Endodermal cell (in vitro differentiated cells): Measurements from ENCODE around the gene ROR1. TPM values are rescaled to one million over a fixed set of nuclear protein-coding genes. Genes with fewer than 3 reads are reported as not detected.
A peak's percentile ranks its signal among the peaks of the same experiment; 100 is the strongest.

Experiments
- DNase-seq: peaks from one replicate; pipeline ENCODE4 v3.0.0-alpha.2; 2017
- H3K27ac ChIP-seq: 2 replicates; pipeline ENCODE4 v1.5.1; 2013; ENCODE audit warnings: mild to moderate bottlenecking, low read depth, low read length, moderate library complexity
- H3K27me3 ChIP-seq: 2 replicates; pipeline ENCODE4 v1.6.1; 2013; ENCODE audit warnings: mild to moderate bottlenecking, low read length, moderate library complexity; ENCODE audit not compliant: insufficient read depth, control insufficient read depth, poor library complexity, severe bottlenecking
- H3K36me3 ChIP-seq: 2 replicates; pipeline ENCODE4 v1.7.0; 2013; ENCODE audit warnings: mild to moderate bottlenecking, low read length, moderate library complexity; ENCODE audit not compliant: control insufficient read depth, insufficient read depth
- H3K4me1 ChIP-seq: one replicate; pipeline ENCODE4 v1.7.0; 2013; ENCODE audit warnings: low read length; ENCODE audit not compliant: control insufficient read depth, insufficient read depth
- H3K4me3 ChIP-seq: 2 replicates; pipeline ENCODE4 v1.5.1; 2013; ENCODE audit warnings: mild to moderate bottlenecking, low read length, moderate library complexity
- H3K9ac ChIP-seq: 2 replicates; pipeline ENCODE4 v1.6.1; 2013; ENCODE audit warnings: mild to moderate bottlenecking, low read length, moderate library complexity; ENCODE audit not compliant: poor library complexity, severe bottlenecking; ENCODE audit errors: extremely low read depth
- H3K9me3 ChIP-seq: 2 replicates; pipeline ENCODE4 v1.6.1; 2013; ENCODE audit warnings: mild to moderate bottlenecking, low read length, moderate library complexity; ENCODE audit not compliant: control insufficient read depth
- H3K27ac Mint-ChIP-seq: 2 replicates; pipeline ENCODE4 v1.8.0; 2020; ENCODE audit warnings: mixed read lengths
- H3K27me3 Mint-ChIP-seq: 2 replicates; pipeline ENCODE4 v1.8.0; 2021; ENCODE audit warnings: mild to moderate bottlenecking, mixed read lengths; ENCODE audit not compliant: insufficient read depth
- H3K36me3 Mint-ChIP-seq: 2 replicates; pipeline ENCODE4 v1.8.0; 2020; ENCODE audit warnings: low read depth, mixed read lengths
- H3K4me1 Mint-ChIP-seq: 2 replicates; pipeline ENCODE4 v1.8.0; 2020; ENCODE audit warnings: mixed read lengths
- H3K4me3 Mint-ChIP-seq: 2 replicates; pipeline ENCODE4 v1.8.0; 2020; ENCODE audit warnings: mild to moderate bottlenecking, moderate library complexity, mixed read lengths
- H3K9me3 Mint-ChIP-seq: 2 replicates; pipeline ENCODE4 v1.8.0; 2020; ENCODE audit warnings: mild to moderate bottlenecking, mixed read lengths
- CTCF ChIP-seq: fragments of 200-600 bp; sonication (generic); conservative IDR thresholded peaks from 2 replicates; pipeline ENCODE4 v1.5.0; 2021; ENCODE audit warnings: antibody characterized with exemption, mild to moderate bottlenecking
- WGBS, 2 experiments: methylation state at CpG; one replicate each; pipeline versions ENCODE4 v1.1.5 to v1.1.7; 2013; ENCODE audit warnings: missing lambda C conversion rate in 2 of 2, mixed read lengths in 1 of 2; ENCODE audit not compliant: insufficient coverage in 1 of 2, insufficient read length in 1 of 2; 5-methylcytosine and 5-hydroxymethylcytosine counted together
- total RNA-seq, 2 donors: library from RNA; stranded (reverse); fragmentation: NEBNext Ultra II Directional in 1 of 2; extraction: Animal tissue kit (Norgen Biotek cat#: 25700) in 1 of 2; gene quantifications; 2 replicates in 1 of 2; 3 replicates in 1 of 2; pipeline ENCODE4 v1.2.1, GENCODE V29; 2021

Gene ROR1
- total RNA-seq, 2 donors from 2014 or later, result 77.4 to 77.9 TPM

DNA sequence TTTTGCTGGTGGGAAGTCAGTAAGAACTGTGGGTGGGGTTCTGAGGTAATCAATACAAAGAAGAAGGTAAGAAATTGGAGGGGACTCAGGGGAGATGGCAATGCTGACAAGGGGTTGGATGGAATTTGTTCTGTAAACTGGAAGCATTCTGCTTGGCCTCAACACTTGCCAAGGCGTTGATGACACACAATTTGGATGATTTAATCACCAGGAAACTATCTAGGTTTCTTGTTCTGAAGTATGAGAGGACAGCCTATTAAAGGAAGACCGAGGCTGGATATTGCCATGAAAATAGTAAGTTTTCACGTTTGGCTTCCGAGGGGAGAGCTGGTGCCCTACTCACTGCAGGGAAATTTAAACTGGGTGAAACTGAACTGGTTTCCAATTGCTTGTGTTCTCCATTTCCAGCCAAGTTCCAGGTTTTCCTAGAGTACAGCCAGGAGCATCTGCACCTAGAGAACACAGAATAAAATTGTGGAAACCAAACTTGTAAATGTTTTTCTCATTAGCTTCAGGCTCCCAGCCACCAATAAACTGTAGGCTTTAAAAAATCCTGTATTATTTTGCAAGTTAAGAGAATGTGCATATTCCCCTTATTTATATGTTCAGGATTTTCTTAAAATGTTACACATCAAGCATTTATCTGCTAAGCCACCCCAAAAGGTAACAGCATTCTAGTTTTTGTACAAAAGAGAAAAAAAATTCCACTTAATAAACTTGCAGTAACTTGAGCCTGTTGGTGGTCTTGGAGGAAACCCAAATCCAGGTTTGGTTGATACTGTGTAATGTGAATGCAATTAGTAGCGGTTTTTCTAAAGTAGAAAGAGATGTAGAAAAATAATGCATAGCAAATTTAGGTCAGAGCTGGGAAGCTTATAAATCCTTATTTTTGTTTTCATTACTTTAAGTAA lies 53.8 kb downstream of the ROR1 start:
- H3K4me1 ChIP-seq, result peaks cover 4% of the 10 kb centered on the region
- Mint-ChIP-seq H3K27ac (peak overlapping the region; percentile 28), H3K4me1 (peaks cover 32% of the 10 kb centered on the region), H3K36me3 (peaks cover 21% of the 10 kb centered on the region), H3K9me3 (peaks cover 11% of the 10 kb centered on the region), H3K4me3 (no peak overlapping the region), H3K27me3 (no peaks in the 10 kb centered on the region)
- H3K36me3 ChIP-seq, result no peaks in the 10 kb centered on the region
- H3K9me3 ChIP-seq, result peaks cover 15% of the 10 kb centered on the region
- WGBS, 2 experiments, result 85% methylated on average over 4 to 5 of the region's 5 CpGs
- DNase-seq, result no peak
- no peak overlapping the region for H3K27ac ChIP-seq
- no peak overlapping the region for H3K4me3 ChIP-seq
- H3K27me3 ChIP-seq, result no peaks in the 10 kb centered on the region
- TF ChIP-seq CTCF, result no peak
- H3K9ac ChIP-seq, result no peak overlapping the region

GRCh38 chr1:63828322-63829044 lies 54.7 kb downstream of the ROR1 start:
- peaks cover 21% of the 10 kb centered on the region for H3K36me3 Mint-ChIP-seq
- Histone ChIP-seq H3K9me3 (peaks cover 15% of the 10 kb centered on the region), H3K9ac (no peak overlapping the region), H3K36me3 (no peaks in the 10 kb centered on the region), H3K4me3 (no peak overlapping the region), H3K27me3 (no peaks in the 10 kb centered on the region), H3K27ac (no peak overlapping the region), H3K4me1 (peaks cover 4% of the 10 kb centered on the region)
- H3K4me1 Mint-ChIP-seq, result peaks cover 40% of the 10 kb centered on the region
- H3K9me3 Mint-ChIP-seq, result peaks cover 11% of the 10 kb centered on the region
- no peak overlapping the region for H3K4me3 Mint-ChIP-seq
- no peak for TF ChIP-seq CTCF
- no peaks in the 10 kb centered on the region for H3K27me3 Mint-ChIP-seq
- no peak overlapping the region for H3K27ac Mint-ChIP-seq
- no peak for DNase-seq
- WGBS, 2 experiments, result 83 to 100% methylated on average over 1 of the region's 1 CpG

- WGBS, 2 experiments, result 92 to 100% methylated on average over 9 to 11 of the region's 11 CpGs
- H3K4me3 ChIP-seq, result no peak overlapping the region
- H3K9me3 Mint-ChIP-seq, result peaks cover 11% of the 10 kb centered on the region
- H3K27me3 ChIP-seq, result no peaks in the 10 kb centered on the region
- H3K27ac Mint-ChIP-seq, result no peak overlapping the region
- peaks cover 50% of the 10 kb centered on the region for H3K4me1 Mint-ChIP-seq
- H3K4me3 Mint-ChIP-seq, result no peak overlapping the region
- peaks cover 21% of the 10 kb centered on the region for H3K36me3 Mint-ChIP-seq
- TF ChIP-seq CTCF, result no peak
- H3K27me3 Mint-ChIP-seq, result no peaks in the 10 kb centered on the region
- DNase-seq, result no peak
- H3K9me3 ChIP-seq, result peaks cover 15% of the 10 kb centered on the region
- H3K36me3 ChIP-seq, result no peaks in the 10 kb centered on the region
- peaks cover 6% of the 10 kb centered on the region for H3K4me1 ChIP-seq
- H3K9ac ChIP-seq, result no peak overlapping the region
- no peak overlapping the region for H3K27ac ChIP-seq
These were observed 55.8 kb downstream of the ROR1 start for GRCh38 chr1:63829349-63830327.
